Transverse colon (tissue), 4 donors: ENCODE results near the gene GAPVD1. TPM values are rescaled to one million over a fixed set of nuclear protein-coding genes. Genes with fewer than 3 reads are reported as not detected.

Experiments
- DNase-seq: peaks from one replicate; pipeline ENCODE4 v3.0.0-alpha.2; 2019
- H3K27ac ChIP-seq, 4 donors: fragments of 200-600 bp; sonication (generic); 2 replicates each; pipeline ENCODE4 v1.5.1; 2016 to 2018; ENCODE audit warnings: inconsistent platforms in 4 of 4
- H3K27me3 ChIP-seq: fragments of 200-600 bp; sonication (generic); 2 replicates; pipeline ENCODE4 v1.5.1; 2017; ENCODE audit warnings: inconsistent platforms
- H3K36me3 ChIP-seq, 4 donors: fragments of 200-600 bp; sonication (generic); 2 replicates each; pipeline ENCODE4 v1.5.1; 2017 to 2019; ENCODE audit warnings: inconsistent platforms in 4 of 4
- H3K4me1 ChIP-seq, 4 donors: fragments of 200-600 bp; sonication (generic); 2 replicates each; pipeline ENCODE4 v1.5.1; 2017 to 2020; ENCODE audit warnings: inconsistent platforms in 4 of 4
- H3K4me3 ChIP-seq, 4 donors: fragments of 200-600 bp; sonication (generic); 1 replicate in 1 of 4; 2 replicates in 3 of 4; pipeline versions ENCODE4 v1.5.1 to v1.6.1; 2017 to 2019; ENCODE audit warnings: inconsistent platforms in 4 of 4
- H3K9me3 ChIP-seq, 2 donors: fragments of 200-600 bp; sonication (generic); 2 replicates each; pipeline ENCODE4 v1.5.1; 2017 to 2019; ENCODE audit warnings: inconsistent platforms in 2 of 2
- CTCF ChIP-seq, 5 experiments: fragments of 200-600 bp in 3 of 5; fragments of 450-650 bp in 2 of 5; sonication (generic) in 3 of 5; IDR thresholded peaks; 1 replicate in 2 of 5; 2 replicates in 3 of 5; pipeline ENCODE4 v1.5.1; 2016 to 2017; ENCODE audit warnings: antibody characterized with exemption in 5 of 5, inconsistent platforms in 3 of 5, mild to moderate bottlenecking in 2 of 5, moderate library complexity in 1 of 5
- EP300 ChIP-seq: sonication (generic); formaldehyde crosslinking; IDR thresholded peaks from one replicate; pipeline ENCODE4 v1.6.1; 2017; ENCODE audit warnings: antibody characterized with exemption, low read depth
- POLR2A ChIP-seq: fragments of 450-650 bp; IDR thresholded peaks from one replicate; pipeline ENCODE4 v1.6.1; 2016; ENCODE audit warnings: antibody characterized with exemption, mild to moderate bottlenecking, moderate library complexity
- POLR2AphosphoS5 ChIP-seq, 3 donors: sonication (generic); formaldehyde crosslinking; IDR thresholded peaks; one replicate each; pipeline ENCODE4 v1.6.1; 2016; ENCODE audit warnings: antibody characterized with exemption in 3 of 3
- WGBS, 2 donors: methylation state at CpG; one replicate each; pipeline ENCODE4 v1.1.5; 2018; ENCODE audit warnings: low coverage in 1 of 2; 5-methylcytosine and 5-hydroxymethylcytosine counted together
- in situ Hi-C, 4 donors: fragments of 200-750 bp; cut with MboI; loops; one replicate each; pipeline versions ENCODE4 v1.15.0 to v1.15.1; 2017; ENCODE audit warnings: low sequenced_read_pairs in 3 of 4, low pct_ligation_motif_present in 1 of 4, low pct_unique_long_range_greater_than_20kb in 1 of 4
- intact Hi-C: fragments of 100-400 bp; cut with DNase I; formaldehyde crosslinking; loops from one replicate; pipeline ENCODE4 v1.15.1; 2023; ENCODE audit warnings: low total_unique reads
- total RNA-seq, 4 donors: library from RNA; depleted of rRNA; stranded (reverse); fragments of >200 nt; gene quantifications; one replicate each; pipeline ENCODE4 v1.1.0, GENCODE V29; 2016

Gene GAPVD1
- total RNA-seq, 4 donors from 2014 or later, result 27.7 to 80.4 (median 48.4) TPM

- peak; percentile 59 for DNase-seq
- Histone ChIP-seq H3K27me3 (no peaks in the 10 kb centered on the region), H3K27ac (no peak overlapping the region), H3K9me3 (no peaks in the 10 kb centered on the region), H3K4me1 (peaks cover 4 to 10% (median 7%) of the 10 kb centered on the region in 4 donors), H3K36me3 (no peaks in the 10 kb centered on the region), H3K4me3 (peak overlapping the region in 2 of 4 donors; percentile 20 to 30)
- in situ Hi-C loops (loop anchor here in 3 of 4 donors (10.0 to 25.0 kb wide), 2 partner anchors 462 to 600 kb away; partner anchors contain the start of genes NR6A1 (in 3 of the 3) and OLFML2A (in 3 of the 3)), intact Hi-C loops (no loop called here)
- 5 to 15% methylated on average over 7 to 24 of the region's 24 CpGs for WGBS, 2 donors
- TF ChIP-seq EP300 (no peak), POLR2AphosphoS5 (IDR thresholded peaks at IDR 0.05) (no peak), CTCF (IDR thresholded peaks at IDR 0.05) (peak; percentile 59 to 84 (median 73)), POLR2A (no peak)
Measured at GRCh38 chr9:125374443-125375309, 113.0 kb downstream of the GAPVD1 start.

- H3K27me3 ChIP-seq, result no peaks in the 10 kb centered on the region
- H3K4me1 ChIP-seq, result peaks cover 4 to 10% (median 7%) of the 10 kb centered on the region in 4 donors
- WGBS, 2 donors, result 93% methylated on average over 9 of the region's 9 CpGs; no CpG with 5 or more reads in 1 of the 2 donors
- H3K4me3 ChIP-seq, result no peak overlapping the region
- in situ Hi-C loops (loop anchor here in 3 of 4 donors (10.0 kb wide), 1 partner anchor 601 kb away; the partner anchor contains the start of genes NR6A1 (in 3 of the 3) and OLFML2A (in 3 of the 3)), intact Hi-C loops (no loop called here)
- no peak overlapping the region for H3K27ac ChIP-seq
- no peaks in the 10 kb centered on the region for H3K9me3 ChIP-seq
- H3K36me3 ChIP-seq, result no peaks in the 10 kb centered on the region
- DNase-seq, result no peak
- no peak for TF ChIP-seq POLR2A
- no peak for TF ChIP-seq POLR2AphosphoS5 (IDR thresholded peaks at IDR 0.05)
- no peak for TF ChIP-seq CTCF (IDR thresholded peaks at IDR 0.05)
- TF ChIP-seq EP300, result no peak
Measured at GRCh38 chr9:125375820-125376219, 114.2 kb downstream of the GAPVD1 start.

- DNase-seq, result no peak
- in situ Hi-C loops, result loop anchor here in 3 of 4 donors (10.0 kb wide), 1 partner anchor 602 kb away; the partner anchor contains the start of genes NR6A1 (in 3 of the 3) and OLFML2A (in 3 of the 3)
- Histone ChIP-seq H3K9me3 (no peaks in the 10 kb centered on the region), H3K4me3 (no peak overlapping the region), H3K27ac (no peak overlapping the region), H3K27me3 (no peaks in the 10 kb centered on the region), H3K36me3 (no peaks in the 10 kb centered on the region), H3K4me1 (peaks cover 4 to 10% (median 7%) of the 10 kb centered on the region in 4 donors)
- WGBS, 2 donors, result 81 to 82% methylated on average over 3 to 24 of the region's 24 CpGs
- TF ChIP-seq POLR2AphosphoS5 (IDR thresholded peaks at IDR 0.05), result no peak
- TF ChIP-seq CTCF (IDR thresholded peaks at IDR 0.05), result no peak
- no peak for TF ChIP-seq EP300
- TF ChIP-seq POLR2A, result no peak
- intact Hi-C loops, result no loop called here
Measured at GRCh38 chr9:125376261-125377226, 114.9 kb downstream of the GAPVD1 start.
